Measurements from ENCODE around the gene NLN.

NLN gene

DNA sequence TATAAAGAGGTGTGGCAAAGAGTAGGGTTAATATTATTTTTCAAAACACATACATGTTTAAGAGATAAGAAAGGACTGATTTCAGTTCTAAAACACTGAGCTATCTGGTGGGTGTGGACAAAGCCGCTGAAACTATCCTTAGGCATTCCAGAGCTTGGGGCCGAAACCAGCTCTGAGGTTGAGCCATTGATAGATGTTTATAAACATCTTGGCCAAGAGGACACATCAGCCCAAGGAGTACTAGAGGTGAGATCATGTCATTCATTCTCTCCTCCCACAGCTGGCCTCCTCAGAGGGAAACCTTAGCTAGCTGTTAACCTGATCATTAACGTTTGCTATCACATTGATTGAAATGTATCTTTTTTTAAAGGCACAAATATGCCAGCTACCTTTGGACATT is 89.9 kb downstream of the NLN start:
- DNase-seq: no peak

DNA sequence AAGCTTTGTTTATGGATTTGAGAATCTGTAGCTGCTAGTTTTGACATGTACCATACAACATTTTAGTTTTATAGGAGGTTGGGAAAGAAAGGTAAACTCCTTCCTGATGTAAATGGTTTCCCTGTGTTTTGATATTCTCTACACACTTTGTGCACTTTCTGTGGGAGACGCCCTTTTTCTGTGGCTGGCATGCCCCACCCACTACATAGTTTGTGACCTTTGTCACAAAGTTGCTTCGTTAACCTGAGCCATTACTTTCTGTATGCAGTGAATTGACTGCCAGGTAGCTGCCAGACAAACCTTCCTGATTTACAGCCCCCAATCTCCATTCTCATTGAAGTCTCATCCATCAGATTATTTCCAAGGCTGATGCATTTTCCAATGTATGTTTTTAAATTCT is 90.6 kb downstream of the NLN start:
- DNase-seq: no peak

DNA sequence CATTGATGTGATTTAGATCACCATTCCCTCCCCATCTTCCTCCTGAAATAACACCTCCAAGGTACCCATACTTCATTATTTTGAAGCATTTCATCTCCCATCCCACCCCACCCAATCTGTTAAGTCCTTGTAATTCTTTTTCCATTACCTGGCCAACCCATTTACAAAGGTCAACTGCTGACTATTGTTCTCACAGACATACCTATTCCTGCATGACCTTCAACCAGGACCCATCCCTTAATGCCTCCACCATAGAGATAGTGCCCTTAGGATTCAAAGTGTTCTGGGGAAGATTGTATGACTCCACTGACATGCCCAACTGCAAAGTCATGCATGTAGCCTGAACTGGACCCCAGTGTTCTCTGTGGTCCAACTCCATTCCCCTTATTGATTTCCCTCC is 91.2 kb downstream of the NLN start:
- DNase-seq: no peak

- DNase-seq: no peak
Observed at GRCh38 chr5:65815161-65815560, 93.2 kb downstream of the NLN start.

GRCh38 chr5:65816729-65817128 is 94.7 kb downstream of the NLN start:
- DNase-seq: no peak

DNA sequence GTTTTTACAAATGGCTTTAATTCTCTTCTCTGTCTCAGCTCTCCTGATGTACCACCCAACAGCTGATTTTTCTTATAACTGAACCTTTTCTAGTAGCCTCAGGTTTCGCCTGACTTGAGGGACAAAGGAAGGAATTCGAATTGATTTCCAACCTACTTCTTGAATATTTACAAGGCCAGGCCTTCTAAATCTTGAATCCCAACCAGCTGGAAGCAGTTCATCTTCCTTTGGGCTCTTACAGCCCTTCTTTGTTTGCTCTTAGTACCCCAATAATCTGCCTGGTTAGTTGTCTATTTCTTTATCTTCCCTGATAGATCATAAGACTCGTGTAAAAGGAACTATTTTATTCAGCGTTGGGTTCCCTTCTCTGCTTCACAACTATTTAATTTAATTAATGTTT is 95.9 kb downstream of the NLN start:
- no peak for DNase-seq

DNA sequence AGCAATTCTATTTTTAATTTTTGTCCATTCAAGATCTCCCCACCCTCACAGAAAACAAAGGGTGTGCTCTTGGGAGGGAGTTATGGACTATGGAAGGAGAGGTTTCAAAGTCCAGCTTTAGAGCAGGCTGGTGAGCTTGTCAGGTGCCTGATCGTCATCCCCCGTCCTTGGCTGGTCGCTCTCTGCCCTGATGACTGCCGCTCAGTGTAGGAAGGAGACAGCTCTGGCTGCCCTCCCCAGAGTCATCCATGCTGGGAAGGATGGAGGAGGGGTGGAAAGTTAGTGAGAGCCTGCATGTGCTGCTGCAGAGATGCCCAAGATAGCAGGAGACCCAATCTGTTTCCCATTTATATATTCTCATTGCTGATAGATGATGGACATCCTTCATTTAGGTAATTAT is 96.6 kb downstream of the NLN start:
- DNase-seq: no peak

GRCh38 chr5:65819215-65819904 is 97.4 kb downstream of the NLN start:
- no peak for DNase-seq

DNA sequence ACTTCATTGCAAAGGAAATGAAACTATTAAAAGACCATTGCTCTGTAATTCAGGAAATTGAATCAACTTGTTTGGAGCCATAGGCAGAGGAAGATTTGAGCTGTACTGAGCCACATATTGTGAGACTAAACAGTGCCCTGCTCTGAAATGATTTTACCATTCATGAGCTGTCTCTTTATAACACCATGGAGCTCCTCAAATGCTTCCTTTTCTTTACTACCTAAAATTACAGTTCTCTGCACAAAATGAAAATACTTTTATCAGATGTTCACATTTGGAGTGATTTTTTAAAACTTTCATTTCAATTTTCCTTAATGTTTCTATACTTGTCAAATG is 97.9 kb downstream of the NLN start:
- DNase-seq: no peak

GRCh38 chr5:65820373-65820772 is 98.4 kb downstream of the NLN start:
- no peak for DNase-seq

DNA sequence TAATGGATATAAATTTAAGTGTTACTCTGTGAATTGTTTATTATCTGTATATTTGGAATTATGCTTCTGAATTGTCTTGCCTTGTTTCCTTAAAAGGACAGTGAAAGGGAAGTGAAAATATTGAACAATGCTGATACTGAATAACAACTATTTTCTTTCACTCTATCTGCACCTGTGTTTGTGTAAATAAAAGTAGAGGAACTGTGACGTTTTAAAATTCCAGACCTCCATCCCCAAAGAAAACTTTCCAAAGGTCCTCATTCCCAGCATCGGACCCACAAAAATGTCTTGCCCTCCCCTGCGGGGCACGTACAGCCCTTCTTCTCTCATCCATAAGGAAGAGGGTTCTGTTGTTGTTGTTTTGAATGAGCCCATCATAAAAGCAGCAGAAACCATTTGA is 100.0 kb downstream of the NLN start:
- DNase-seq: no peak

GRCh38 chr5:65822710-65823109 is 100.7 kb downstream of the NLN start:
- no peak for DNase-seq

DNA sequence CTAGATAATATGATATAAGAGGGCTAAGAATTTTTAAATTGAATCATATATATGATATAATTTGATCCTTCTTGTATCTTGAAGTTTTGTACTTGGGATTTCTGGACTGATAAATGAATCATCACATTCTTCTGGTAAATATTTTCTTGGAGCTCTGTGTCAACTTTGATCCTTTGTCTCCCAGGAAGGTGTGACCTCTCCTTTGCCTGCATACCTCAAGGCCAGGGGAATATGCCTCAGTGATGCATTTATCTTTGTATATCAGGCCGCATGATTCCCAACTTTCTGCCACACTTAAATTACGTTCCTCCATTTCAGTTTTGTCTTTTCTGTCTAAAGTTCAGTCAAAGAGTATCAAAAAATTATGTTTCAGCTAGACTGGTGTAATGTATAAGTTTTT is 101.2 kb downstream of the NLN start:
- peak; percentile 51 for DNase-seq

DNA sequence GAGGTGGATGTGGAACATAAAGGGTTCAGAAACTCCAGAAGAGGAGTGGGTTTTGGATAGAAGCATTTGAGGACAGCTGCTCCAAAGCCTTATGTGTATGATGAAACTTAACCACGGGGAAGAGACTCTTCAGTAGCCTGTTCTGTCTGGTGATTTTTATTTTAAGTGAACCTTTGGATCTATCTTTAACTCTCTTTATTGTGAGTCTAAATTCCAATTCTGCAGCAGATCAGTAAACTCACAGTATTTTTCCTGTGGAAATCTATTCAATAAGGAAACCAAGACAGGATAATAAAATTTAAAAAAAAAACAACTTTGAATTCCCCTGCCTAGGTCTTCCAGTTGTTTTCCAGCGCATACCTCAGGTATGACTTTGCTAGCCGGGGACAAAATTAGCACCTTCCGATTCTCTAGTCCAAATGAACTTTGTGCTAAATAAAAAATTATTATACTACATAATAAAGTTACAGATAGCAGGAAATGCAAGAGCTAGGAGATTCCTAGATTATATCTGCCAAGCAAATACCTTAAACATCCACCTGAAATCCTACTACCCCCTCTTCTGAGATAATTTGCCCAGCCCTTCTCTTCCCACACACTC is 101.9 kb downstream of the NLN start:
- no peak for DNase-seq

DNA sequence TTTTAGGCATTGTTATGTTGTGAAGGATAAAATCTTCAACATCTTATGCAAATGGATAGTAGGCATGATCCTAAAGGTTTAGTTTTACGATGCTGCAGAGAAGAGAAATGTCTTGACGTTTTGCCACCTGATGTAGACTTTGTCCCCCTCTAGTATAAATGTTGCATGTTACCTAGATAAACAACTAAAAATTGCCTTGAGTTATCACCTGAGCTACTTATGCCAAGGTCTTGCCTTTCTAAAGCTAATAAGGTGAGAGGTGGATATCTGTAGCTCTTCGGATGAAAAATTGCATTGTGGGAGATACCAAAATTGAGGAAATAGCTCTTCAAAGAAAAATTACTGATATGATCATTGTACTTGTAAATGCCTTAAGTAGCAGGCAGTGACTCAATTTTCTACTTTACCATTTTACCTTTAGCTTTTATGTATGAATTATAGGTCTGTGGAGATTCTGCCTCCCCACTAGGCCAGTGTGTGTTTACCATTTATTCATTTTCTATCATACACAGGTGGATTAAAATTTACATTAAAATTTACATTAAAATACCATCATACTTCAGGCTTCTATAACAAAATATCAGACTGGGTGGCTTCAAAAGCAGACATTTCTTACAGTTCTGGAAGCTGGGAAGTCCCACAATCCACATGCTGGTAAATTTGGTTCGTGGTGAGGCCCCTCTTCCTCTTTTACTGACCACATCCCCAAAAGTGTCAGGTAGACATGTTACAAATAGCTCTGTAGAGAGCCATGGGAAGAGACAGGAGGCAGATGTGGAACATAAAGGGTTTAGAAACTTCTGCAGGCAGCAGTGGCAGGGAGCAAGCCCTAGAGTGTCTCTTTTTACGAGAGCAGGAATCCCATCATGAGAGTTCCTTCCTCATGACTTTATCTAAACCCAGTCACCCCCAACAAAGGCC is 103.7 kb downstream of the NLN start:
- DNase-seq: no peak

DNA sequence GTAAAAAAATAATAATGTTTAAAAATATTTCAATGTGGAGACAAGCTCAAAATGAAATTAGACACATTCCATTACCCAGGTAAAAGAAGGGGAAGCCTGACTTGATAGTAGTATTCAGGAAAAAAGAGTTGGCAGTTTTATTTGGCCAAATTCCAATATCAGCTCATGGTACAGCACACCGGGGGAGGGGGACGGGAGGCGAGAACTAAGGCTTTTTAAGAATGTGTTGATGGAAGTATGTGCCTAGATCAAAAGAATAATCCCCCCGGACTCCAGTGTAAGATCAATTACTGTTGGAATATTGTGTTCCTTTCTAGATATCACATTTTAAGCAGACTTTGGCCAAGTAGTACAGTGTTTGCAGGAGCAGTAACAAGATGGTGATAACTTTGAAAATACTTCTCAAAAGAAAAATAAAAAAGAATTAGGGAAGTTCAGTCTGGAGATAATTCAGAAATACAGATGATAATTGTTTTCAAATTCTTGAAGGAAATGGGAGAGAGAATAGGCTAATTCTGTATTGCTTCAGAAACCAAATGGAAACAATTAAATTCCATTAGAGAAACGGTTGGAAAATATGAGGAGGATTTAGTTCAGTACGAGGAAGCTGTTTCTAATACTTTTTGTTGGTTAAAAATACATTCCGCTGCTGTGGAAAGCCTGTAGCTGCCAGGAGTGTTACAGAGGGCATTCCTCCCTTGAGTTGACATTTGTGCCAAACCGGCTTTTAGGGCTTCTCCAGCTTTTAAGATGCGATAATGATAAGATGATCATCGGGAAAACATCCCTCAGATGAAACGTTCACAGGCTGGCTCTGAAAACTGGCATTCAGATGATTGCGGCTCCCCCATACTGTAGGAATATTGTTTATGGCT is 106.3 kb downstream of the NLN start:
- no peak for DNase-seq

DNA sequence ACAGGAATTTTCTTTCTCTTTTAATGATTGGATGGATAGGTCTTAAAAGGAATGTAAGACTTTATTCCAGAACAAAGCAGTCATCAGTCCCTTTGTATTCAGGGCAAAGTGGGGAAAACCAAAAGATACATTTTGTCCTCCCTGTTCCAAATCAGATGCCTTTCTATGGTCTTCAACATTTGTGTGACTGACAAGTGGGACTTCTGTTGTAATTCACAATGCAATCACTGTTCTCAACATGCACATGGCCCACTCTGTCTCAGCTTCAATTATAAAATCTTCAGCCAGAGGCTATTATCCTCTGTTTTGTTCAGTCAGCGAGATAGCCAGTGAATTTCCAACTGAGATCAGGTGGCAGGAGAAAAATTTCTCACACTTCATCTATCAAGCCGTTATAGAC is 108.9 kb downstream of the NLN start:
- DNase-seq: no peak

DNA sequence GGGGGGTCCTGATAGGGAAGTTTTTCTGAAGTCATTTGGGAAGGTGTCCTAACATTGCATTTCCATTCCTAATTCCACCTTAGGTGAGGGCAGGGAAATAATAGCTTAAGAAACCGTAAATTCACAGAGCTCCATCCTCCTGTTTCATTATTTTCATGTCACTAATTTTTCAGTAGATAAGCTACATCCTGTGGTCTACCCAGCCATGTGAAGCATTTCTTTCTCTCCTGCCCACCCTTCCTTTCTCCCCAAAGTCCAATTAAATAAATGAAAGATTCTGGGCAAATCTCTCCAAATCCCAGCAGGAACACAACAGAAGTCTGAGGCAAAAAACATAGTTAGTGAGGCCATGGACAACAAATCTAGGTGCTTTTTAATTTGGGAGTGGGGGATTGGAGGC is 109.3 kb downstream of the NLN start:
- DNase-seq: no peak

DNA sequence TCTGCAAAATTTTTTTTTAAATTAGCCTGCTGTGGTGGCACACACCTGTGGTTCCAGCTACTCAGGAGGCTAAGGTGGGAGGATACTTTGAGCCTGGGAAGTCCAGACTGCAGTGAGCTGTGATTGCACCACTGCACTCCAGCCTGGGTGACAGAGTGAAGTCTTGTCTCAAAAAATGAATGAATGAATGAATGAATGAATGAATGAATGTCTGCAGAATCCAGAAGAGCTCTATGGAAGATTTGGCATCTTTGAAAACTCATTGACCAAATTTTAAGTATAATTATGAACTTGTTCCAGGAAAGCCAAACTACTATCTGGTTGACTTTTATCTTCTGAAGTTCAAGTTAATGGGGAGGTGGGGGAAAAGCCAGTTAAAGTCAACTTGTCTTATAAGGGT is 110.1 kb downstream of the NLN start:
- no peak for DNase-seq

DNA sequence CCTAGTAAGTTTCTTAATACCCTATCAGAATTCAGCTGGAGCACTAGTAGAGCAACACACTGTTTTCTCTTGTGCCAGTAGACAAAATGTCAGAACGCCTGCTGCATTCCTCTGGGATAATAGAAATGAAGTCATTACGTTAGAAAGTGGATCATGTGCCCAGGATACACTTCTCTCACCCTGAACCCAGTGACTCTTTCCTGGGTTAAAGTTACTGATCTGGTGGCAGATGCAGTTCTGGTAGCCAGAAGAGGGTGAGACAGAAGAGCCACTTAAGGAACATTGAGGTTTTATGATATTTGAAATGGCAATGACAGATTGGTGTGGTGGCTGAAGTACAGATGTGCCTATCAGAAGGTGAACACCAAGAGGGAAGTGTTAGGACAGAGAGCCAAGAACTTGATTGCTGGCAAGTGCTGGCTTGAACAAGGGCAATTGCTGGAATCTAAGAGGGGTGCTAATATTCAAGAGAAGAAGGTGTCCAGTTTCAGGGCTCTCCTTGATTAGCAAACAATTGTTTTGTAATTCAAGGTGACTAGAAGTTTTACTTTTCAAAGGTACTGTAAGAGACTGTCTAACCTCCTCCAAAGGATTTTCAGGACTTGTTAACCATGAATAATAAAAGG is 110.7 kb downstream of the NLN start:
- DNase-seq: no peak

DNA sequence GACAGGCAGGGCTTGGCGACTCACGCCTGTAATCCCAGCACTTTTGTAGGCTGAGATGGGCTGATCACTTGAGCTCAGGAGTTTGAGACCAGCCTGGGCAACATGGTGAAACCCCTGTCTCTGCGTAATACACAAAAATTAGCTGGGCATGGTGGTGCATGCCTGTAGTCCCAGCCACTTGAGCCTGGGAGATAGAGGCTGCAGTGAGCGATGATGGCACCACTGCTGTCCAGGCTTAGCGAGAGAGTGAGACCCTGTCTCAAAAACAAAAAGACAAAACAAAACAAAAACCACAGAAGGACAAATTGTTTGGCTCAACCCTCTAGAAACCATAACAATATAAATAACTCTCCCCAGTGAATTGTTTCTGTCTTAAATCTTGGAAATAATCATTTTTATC is 111.8 kb downstream of the NLN start:
- no peak for DNase-seq

DNA sequence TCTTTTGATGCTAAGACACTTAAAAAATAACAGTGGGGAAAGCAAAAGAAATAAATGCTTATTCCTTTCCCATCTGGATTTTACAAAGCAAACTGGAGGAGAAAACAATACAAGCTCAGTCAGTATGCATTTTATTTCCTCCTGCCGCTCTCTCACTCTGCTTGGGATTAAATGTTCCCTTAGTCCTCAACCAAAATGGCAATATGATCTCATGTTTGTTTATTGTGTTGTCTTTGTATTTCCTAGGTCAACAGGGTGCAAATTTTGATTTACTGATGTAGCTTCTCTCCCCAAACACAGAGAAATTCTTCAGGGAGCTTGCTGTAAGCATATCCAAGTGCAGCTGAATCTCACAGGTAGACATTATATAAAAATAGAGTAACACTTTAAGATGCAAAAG is 112.3 kb downstream of the NLN start:
- DNase-seq: no peak

DNA sequence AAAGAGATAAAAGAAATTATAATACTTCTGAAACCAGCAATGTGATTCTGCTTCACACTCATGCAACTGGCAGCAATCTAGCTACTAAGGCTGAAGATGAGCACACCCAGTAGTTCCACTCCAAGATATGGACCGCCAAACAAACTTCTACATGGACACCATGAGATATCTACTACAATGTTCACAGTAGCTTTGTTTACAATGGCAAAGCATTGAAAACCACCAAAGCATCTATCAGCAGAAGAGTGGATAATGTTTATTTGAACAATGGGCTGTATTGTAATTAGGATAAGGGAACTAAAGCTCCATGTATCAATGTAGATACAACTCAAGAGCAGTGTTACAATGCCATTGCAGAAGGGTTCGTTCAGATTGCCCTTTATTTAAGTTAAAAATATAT is 113.2 kb downstream of the NLN start:
- no peak for DNase-seq

Measured in HCEC 1CT (cell line).